GM20431 (cell line): ENCODE results near the gene TARBP1.

Source experiments
- in situ Hi-C: fragments of 300-500 bp; cut with MseI, MboI; formaldehyde crosslinking; loops from one replicate; pipeline ENCODE4 v1.15.0; 2020; ENCODE audit warnings: low sequenced_read_pairs; ENCODE audit not compliant: unreplicated experiment

The TARBP1 gene

DNA sequence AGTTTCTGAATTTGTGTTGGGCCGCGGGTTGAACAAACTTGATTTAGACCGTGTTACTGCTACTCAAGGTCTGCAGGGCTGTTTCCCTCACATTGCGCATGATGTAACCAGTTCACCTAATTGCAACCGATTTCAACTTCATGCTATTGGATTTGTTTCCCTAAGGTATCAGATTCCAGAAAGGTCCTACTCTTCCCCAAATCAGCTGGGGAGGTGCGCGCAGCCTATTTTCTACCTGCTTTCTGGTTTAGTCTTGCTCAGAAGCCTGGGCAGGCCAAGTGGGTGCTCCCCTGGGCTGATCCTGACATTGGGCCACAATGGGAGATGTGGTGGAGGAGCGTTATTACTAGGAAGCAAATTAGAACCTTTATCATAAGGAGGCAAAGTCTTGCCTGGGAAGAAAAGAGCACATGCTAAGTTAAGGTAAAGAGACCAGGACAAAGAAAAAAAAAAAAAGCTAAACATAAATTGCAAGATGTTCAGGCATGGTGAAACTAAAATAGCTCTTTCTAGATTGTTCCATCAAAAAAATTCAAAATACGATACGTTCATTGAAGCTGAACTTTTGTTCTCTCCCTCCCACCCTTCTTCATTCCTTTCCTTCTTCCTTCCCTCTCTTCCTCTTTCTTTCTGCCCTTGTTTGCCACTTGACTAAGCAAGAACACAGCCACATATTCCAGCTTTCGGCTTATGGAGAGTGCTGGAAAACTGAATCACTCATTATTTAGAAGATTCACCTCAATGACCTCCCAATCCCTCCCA is 28.8 kb upstream of the TARBP1 start:
- in situ Hi-C loops = loop anchor here (10.0 kb wide), 1 partner anchor 577 kb away; no protein-coding TSS in a partner anchor

DNA sequence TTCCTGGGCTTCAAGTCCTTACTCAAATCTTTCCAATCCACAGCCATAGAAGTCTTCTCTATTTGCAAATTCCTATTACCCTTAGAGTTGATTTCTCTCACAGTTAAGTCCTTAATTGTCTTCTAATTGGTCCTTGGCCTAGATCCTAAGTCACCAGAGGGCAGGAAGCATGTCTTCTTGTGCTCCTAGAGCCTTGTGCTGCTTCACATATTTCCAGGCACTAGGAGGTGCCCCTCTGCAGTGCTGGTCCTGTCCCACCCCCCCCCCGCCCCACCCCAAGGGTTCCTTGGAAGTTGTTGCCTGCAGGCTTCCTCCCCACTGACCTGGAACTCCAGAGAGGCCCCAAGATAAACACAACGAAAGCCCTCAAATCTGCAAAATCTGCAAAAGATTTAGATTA is 28.1 kb upstream of the TARBP1 start:
- in situ Hi-C loops = loop anchor here (10.0 kb wide), 1 partner anchor 578 kb away; no protein-coding TSS in a partner anchor

DNA sequence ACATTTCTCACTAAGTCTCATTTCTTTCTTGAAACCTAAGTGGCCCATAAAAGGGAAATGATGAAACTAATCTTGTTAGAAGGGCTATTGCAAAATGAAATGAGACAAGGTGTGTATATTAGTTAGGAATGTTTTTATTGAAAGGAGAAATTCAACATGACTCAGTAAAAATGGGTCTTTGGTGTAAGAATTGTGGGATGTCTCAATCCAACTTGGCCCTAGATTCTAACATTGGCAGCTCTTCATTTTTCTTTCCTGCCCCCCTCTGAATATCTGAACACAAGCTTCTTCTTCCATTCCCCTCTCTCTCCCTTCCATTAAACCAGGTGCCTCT is 26.8 kb upstream of the TARBP1 start:
- in situ Hi-C loops = loop anchor here (10.0 kb wide), 1 partner anchor 579 kb away; no protein-coding TSS in a partner anchor

DNA sequence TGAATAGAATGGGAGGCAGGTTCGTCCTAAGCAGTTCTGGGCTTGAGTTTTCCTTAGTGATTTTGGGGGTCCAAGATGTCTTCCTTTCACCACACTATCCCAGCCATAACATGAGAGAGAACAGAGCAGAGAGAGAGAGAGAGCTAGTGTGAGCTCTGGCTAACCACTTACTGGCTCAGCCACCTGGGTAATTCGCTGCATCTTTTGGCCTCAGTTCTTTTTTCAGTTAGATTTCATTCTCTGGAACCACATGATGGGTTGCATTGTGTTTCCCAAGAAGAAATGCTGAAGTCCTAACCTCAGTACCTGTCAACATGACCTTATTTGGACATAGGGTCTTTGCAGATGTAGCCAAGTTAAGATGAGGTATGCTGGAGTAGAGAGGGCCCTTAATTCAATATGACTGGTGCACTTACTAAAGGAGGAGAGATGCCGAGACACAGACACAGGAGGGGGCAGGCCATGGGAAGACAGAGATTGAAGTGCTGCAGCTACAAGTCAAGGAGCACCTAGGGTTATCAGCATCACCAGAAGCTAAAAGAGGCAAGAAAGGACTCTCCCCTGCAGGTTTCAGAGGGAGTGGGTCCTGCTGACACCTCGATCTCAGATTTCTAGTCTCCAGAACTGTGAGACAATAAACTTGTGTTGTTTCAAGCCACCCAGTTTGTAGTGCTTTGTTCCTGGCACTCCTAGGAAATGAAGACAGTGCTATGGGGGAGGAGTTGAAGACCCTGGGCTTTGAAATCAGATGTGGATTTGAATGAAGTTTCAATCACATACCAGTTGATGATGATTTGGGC is 26.2 kb upstream of the TARBP1 start:
- in situ Hi-C loops = loop anchor here (10.0 kb wide), 1 partner anchor 580 kb away; no protein-coding TSS in a partner anchor

DNA sequence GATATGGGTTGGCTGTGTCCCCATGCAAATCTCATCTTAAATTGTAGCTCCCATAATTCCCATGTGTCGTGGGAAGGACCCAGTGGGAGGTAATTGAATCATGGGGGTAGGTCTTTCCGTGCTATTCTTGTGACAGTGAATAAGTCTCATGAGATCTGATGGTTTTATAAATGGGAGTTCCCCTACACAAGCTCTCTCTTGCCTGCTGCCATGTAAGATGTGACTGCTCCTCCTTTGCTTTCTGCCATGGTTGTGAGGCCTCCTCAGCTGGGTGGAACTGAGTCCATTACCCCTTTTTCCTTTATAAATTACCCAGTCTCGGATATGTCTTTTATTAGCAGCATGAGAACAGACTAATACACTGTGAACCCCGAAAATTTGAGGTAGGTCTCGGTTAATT is 25.3 kb upstream of the TARBP1 start:
- in situ Hi-C loops = loop anchor here (10.0 kb wide), 1 partner anchor 581 kb away; no protein-coding TSS in a partner anchor

DNA sequence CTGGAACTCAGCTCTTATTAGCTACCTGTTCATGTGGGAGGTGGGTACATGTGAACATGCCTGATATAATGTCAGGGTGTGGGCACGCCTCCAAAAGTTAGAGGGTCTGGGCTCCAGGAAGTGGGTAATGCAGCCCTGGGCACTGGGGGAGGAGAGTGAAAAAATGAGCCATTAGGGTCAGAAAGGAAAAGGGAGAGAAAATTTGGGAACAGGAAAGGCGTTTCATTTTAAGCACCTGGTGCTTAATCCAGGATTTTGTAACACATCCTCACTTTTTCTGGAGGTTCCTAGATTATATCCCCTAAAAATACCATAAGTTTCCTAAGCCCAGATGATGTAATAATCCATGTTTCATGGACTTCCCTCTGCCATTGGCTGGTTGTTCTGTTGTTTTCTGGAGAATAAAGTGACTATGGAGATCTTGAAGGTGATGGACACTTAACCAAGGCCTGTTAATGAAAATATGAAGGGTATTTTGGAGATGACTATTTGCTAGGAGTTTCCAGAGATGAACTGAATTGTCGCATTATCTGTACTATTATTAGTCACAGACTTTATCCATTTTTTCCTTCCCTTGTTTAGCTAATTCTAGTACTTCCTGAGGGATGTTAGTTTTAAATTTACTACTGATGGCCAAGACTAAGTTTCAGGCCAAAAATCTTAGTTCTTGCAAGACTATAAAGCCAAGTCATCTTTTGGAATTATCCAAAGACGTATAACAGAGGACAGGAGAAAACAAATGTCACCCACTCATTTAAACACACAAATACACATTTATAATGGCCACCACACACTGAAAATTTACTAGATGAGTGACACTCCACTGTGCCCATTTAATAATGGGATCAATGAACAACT is 24.4 kb upstream of the TARBP1 start:
- in situ Hi-C loops = loop anchor here (10.0 kb wide), 1 partner anchor 581 kb away; no protein-coding TSS in a partner anchor

DNA sequence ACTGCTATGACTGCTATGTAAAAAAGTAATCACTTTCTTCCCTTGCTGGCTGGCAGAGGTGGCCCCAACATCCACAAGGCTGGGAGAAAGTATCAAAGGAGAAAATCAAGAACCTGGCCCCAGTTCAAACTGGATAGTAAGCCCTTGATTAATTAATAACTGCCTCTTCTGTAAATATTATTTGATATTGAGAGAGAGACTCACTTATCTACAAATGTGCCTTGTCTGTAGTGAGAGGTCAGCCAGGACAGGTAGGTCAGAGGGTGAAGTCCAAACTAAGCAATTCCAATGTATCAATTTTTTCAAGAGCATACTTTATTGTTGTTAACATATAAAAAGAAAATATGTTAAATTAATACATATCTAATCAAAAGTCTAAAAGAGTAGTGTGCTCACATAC is 23.8 kb upstream of the TARBP1 start:
- in situ Hi-C loops = loop anchor here (10.0 kb wide), 1 partner anchor 582 kb away; no protein-coding TSS in a partner anchor

DNA sequence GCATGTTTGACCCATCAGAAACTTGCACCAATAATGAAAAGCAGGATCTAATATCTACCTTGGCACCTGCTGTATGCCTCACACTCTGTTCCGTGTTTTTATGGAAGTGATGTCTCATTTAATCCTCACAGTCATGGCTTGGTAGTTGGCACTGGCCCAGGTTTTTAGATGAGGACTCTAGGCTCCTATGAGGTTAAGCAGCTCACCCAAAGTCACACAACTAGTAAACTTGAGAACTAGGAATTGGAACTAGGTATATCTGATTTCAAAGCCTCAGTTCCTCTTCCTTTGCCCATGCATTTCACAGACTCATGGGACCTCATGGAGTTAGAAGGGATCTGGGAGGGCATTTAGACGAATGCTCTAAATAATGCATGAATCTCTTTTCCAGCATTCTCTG is 21.3 kb upstream of the TARBP1 start:
- in situ Hi-C loops = loop anchor here (10.0 kb wide), 1 partner anchor 585 kb away; no protein-coding TSS in a partner anchor

DNA sequence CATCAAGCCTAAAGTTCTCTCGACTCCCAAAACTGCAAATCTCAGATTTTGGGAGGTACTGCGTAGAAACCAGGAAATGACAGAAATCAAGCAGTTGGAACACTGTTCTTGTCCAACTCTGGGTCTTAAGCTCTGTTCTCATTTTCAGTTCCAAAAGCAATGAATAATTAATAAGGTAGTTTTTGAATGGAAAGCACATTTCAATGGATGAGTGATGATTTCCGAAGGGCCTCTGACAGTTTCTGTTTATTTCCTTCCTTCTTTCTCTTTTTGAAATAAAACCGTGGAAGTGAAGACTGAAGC is 20.9 kb upstream of the TARBP1 start:
- in situ Hi-C loops = loop anchor here (10.0 kb wide), 1 partner anchor 585 kb away; no protein-coding TSS in a partner anchor

DNA sequence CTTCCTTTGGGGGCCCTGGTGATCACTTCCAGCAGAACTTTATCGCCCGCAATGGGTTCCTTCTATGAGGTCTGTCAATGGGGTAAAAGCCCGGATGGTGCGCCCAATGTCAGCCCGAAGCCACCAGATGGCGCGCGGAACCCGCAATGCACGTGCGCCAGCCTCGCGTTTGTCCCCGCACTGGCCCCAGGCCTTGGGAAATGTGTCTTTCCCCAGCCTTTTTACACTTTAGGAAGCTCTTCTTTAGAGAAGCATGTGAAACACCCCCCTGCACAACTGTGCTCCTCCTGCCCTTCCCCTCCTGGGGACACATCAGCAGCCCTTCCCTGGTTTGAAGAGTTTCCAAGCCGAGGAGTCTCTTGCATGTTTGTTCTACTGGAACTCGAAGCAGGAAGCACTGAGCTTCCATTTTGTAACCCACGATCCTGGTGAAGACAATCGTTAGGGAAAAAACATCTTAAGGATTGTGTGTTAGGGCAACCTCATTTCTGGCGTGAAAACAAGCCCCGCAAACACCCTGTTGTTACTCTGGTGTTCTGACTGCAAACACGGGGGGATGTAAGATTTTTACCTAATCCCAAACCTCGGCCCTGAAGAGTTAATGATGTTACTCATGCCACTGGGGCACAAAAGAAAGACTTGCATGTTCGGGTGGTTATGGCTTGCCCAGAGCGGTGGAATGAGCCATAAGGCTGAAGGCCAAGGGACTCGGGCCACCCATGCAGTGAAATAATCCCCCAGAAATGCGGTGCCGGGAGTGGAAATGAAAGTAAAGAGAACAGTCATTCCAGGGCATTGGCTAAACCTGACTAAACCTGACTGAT is 20.4 kb upstream of the TARBP1 start:
- in situ Hi-C loops = no loop called here

DNA sequence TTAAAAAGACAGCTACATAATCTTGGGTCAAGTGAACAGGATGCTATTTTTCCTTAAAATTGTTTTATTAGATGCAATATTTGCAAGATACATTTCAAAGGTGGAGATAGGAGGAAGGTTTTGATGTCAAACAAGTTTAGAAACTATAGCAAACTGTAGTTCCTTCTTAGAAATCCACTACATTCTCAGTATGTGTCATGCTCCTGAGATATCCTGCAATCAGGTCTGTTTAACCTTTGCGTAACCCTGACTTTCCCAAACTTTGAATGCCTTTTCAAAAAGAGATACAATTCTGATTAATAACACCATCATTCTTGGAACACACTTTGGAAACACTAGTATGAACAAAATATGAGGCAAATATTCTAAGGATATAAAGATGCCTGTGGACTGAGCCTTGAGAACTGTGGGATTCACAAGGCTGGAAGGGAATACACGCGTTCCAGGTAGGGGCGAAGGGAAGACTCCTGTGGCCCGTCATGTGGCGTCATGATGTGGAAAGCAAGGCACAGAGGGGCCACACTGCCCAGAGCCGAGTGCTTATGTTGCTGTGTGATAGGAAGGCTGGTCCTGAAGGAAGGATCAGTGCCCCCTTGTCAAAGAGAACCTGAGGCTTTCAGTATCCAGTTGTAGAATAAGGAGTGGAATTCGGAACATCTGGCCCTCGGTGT is 19.6 kb upstream of the TARBP1 start:
- in situ Hi-C loops = no loop called here

DNA sequence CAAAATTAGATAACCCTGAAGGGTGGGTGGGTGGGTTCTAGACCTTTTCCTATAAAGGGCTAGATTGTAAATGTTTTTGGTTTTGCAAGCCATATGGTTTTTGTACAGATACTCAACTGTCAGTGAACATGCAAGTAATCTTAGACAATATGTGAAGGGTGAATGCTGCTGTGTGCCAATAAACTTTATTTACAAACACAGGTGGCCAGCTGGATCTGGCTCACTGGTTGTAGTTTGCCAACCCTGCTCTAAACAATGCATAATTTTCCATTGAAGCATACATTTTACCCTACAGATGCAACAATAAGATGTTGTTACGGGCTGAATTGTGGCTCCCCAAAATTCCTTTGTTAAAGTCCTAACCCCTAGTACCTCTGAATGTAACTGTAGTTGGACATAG is 18.6 kb upstream of the TARBP1 start:
- in situ Hi-C loops = no loop called here

DNA sequence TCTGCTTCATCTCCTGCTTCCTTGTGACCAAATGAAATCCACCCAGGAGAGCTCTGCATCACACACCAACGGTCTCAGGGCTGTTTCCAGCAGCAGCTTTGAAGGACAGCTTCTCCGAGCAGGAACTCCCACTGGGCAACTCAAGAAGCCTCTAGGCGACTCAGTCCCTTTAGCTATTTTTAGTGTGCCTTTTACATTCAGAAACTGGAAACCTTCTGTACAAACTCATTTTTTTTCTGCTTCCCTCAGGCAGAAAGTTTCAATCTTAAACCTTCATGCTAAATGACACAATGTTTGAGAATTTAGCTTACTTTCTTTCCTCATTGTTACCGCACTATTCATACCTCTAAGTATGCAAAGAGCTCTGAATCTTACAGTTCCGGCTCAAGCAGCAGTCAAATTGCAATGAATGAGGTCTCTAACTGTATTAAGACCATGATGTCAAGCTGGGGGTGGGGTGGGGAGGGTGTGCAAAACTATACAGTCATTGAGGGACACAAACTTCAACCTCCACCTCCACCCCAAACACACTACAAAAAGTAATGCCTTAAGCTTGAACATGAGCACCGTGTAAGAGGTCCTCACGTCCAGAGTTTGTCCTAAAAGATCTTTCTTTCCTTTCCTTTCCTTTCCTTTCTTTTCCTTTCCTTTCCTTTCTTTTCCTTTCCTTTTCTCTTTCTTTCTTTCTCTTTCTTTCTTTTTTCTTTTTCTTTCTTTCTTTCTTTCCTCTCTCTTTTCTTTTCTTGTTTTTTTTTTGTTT is 16.4 kb upstream of the TARBP1 start:
- in situ Hi-C loops = no loop called here

DNA sequence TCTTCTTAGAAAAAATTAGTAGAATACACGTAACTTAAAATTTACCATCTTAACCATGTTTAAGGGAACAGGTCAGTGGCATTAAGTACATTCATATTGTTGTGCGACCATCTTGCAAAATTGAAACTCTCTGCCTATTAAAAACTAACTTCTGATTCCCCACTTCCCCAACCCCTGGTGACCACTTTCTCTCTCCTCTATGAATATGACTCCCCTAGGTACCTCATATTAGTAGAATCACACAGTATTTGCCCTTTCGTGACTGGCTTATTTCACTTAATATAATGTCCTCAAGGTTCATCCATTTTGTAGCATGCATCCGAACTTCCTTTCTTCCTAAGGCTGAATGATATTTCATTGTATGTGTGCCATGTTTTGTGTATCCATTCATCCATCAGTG is 15.1 kb upstream of the TARBP1 start:
- in situ Hi-C loops = no loop called here

DNA sequence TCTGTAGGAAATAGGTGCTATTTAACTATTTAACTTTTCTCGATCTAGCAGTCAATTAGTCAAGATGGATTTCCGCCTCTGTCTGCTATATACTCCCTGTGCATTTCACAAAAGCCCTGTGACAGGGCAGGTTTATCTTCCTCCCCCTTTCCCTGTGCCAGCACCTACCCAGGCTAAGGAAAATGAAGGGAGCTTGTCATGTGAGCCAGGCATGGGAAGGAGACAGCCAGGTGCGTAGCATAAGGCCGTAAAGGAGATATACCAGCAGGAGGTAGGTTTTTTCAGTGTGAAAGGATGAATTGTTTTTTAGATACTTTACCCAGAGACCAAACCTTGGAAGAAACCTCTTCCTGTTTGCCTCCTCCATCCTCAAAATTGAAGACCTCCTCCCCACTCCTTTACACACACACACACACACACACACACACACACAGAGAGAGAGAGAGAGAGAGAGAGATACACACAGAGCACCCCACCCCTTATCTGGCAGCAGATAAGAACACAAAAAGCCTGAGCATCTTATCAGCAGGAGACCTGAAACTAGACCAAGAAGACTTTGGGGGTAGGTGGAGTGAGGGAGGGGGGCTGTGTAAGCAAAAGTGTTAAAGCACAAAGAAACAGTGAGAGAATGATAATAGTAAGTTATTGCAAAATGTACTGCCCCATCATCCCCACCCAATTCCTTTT is 12.0 kb upstream of the TARBP1 start:
- in situ Hi-C loops = no loop called here

DNA sequence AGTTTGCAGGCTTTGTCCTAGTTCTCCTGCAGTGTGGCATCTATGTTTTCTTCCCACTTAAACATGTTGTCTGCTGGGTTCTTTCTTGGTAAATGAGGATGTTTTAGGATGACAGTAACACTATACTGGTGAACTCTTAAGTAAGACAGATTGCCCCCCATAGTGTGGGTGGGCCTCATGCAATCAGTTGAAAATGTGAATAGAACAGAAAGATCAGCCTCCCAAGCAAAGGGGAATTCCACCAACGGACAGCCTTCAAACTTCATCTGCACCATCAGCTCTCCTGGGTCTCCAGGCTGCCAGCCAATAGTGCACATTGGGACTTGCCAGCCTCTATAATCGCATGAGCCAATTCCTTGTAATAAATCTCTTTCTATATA is 10.7 kb upstream of the TARBP1 start:
- in situ Hi-C loops = no loop called here

DNA sequence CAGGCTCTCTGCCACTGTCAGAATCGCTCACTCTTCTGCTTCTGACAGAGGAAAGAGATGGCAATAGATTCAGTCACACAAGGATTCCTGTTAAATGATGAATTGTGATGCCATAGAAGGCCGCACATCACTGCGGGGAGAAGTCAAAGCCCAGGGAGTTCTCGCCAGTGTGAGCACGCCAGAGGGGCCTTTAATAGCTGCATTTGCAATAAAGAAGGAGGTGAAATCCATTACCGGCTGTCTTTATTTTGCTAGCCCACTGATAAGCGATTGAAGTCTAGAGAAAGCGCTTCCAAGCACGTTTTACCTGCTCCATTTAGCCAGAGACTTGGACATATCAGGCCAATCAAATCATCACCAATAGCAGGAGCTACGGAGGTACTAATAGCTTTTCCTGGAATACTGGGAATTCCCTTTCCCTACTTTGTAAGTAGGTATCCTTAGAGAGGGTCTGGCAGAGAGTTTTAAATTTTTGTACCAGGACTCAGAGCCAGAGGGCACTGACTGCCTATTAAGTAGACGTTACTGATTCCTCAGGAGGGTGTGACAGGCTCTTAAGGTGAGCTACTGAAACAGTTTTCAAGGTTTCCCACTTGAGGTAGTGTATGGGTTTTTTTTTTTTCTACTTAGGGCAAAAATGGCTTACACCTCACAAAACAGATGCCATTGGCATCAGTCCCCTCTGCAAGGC is 10.2 kb upstream of the TARBP1 start:
- in situ Hi-C loops = no loop called here
